HT-29 (cell line): ENCODE results near the gene UMAD1. TPM values are rescaled to one million over a fixed set of nuclear protein-coding genes. Genes with fewer than 3 reads are reported as not detected.

Experiments used
- DNase-seq: peaks from one replicate; pipeline ENCODE4 v3.0.0-alpha.2; 2015; ENCODE audit warnings: low spot score
- total RNA-seq: library from RNA; depleted of rRNA; stranded (reverse); fragments of >200 nt; shearing (Covaris generic); gene quantifications from 2 replicates; pipeline ENCODE4 v1.2.3, GENCODE V29; 2014

The UMAD1 gene
- total RNA-seq, 1 experiment from 2014 or later: 2.0 TPM

- DNase-seq: no peak
Measured at GRCh38 chr7:7882888-7883287, 242.3 kb downstream of the UMAD1 start.

GRCh38 chr7:7883394-7883793, 242.8 kb downstream of the UMAD1 start:
- no peak for DNase-seq

- no peak for DNase-seq
Measured at GRCh38 chr7:7884855-7885254, 244.3 kb downstream of the UMAD1 start.

- no peak for DNase-seq
Measured at GRCh38 chr7:7889791-7890568, 249.4 kb downstream of the UMAD1 start.

- no peak for DNase-seq
Measured at GRCh38 chr7:7895004-7895650, 254.6 kb downstream of the UMAD1 start.

- no peak for DNase-seq
Measured at GRCh38 chr7:7895754-7896153, 255.2 kb downstream of the UMAD1 start.

- no peak for DNase-seq
Measured at GRCh38 chr7:7897509-7897908, 257.0 kb downstream of the UMAD1 start.

GRCh38 chr7:7897949-7898515, 257.5 kb downstream of the UMAD1 start:
- DNase-seq: no peak

GRCh38 chr7:7902845-7903244, 262.3 kb downstream of the UMAD1 start:
- DNase-seq: no peak

- no peak for DNase-seq
Measured at GRCh38 chr7:7907306-7907705, 266.8 kb downstream of the UMAD1 start.

GRCh38 chr7:7908622-7909145, 268.1 kb downstream of the UMAD1 start:
- no peak for DNase-seq

- no peak for DNase-seq
Measured at GRCh38 chr7:7909376-7909775, 268.8 kb downstream of the UMAD1 start.

- DNase-seq: peak; percentile 91
Measured at GRCh38 chr7:7911369-7912123, 271.0 kb downstream of the UMAD1 start.

- DNase-seq: no peak
Measured at GRCh38 chr7:7912937-7913336, 272.4 kb downstream of the UMAD1 start.

- DNase-seq: peak; percentile 20
Measured at GRCh38 chr7:7913504-7913903, 273.0 kb downstream of the UMAD1 start.

GRCh38 chr7:7914547-7914946, 274.0 kb downstream of the UMAD1 start:
- no peak for DNase-seq

- DNase-seq: no peak
Measured at GRCh38 chr7:7916064-7916463, 275.5 kb downstream of the UMAD1 start.

GRCh38 chr7:7917593-7917992, 277.0 kb downstream of the UMAD1 start:
- DNase-seq: no peak

GRCh38 chr7:7918736-7919448, 278.3 kb downstream of the UMAD1 start:
- no peak for DNase-seq

- DNase-seq: no peak
Measured at GRCh38 chr7:7919449-7919945, 278.9 kb downstream of the UMAD1 start.

GRCh38 chr7:7920056-7920455, 279.5 kb downstream of the UMAD1 start:
- peak; percentile 41 for DNase-seq
